NCI-H2196 treated with DMSO at 0.1 percent for 48 hours (cell line): ENCODE data around the gene UGT1A9.
"Not testable (repeated sequence)": the region's sequence is repeated elsewhere in the genome, so short reads cannot be mapped to it uniquely, and the experiment has no call there.

Experiments used
- DNase-seq: peaks from one replicate; lab custom pipeline; 2025; ENCODE audit not compliant: unreplicated experiment; lab: John Stamatoyannopoulos, UW

UGT1A9 gene

GRCh38 chr2:233671290-233672161 is at the start of gene UGT1A9:
Gene UGT1A9 (plus strand): TSS chr2:233671898. CDS start chr2:233671935, 37 bp downstream.
- DNase-seq, result no peak

GRCh38 chr2:233627331-233628025 is 44.2 kb upstream of the UGT1A9 start:
- no peak for DNase-seq

GRCh38 chr2:233636306-233636705 is 35.4 kb upstream of the UGT1A9 start, which contains the start of gene UGT1A10:
Gene UGT1A10 (plus strand): TSS chr2:233636448. CDS start chr2:233636523, 75 bp downstream.
- DNase-seq, result not testable (repeated sequence)

GRCh38 chr2:233638836-233639235 is 32.9 kb upstream of the UGT1A9 start:
- DNase-seq, result no peak

- no peak for DNase-seq
Observed at GRCh38 chr2:233639860-233640259, 31.8 kb upstream of the UGT1A9 start.

GRCh38 chr2:233643128-233643527 is 28.6 kb upstream of the UGT1A9 start:
- no peak for DNase-seq

- not testable (repeated sequence) for DNase-seq
Observed at GRCh38 chr2:233646033-233646432, 25.7 kb upstream of the UGT1A9 start.

GRCh38 chr2:233650981-233651380 is 20.7 kb upstream of the UGT1A9 start:
- no peak for DNase-seq

- no peak for DNase-seq
Observed at GRCh38 chr2:233651430-233651829, 20.3 kb upstream of the UGT1A9 start.

GRCh38 chr2:233654501-233654900 is 17.2 kb upstream of the UGT1A9 start:
- no peak for DNase-seq

- DNase-seq, result no peak
Observed at GRCh38 chr2:233655043-233655442, 16.7 kb upstream of the UGT1A9 start.

GRCh38 chr2:233655943-233656342 is 15.8 kb upstream of the UGT1A9 start:
- DNase-seq, result not testable (repeated sequence)

GRCh38 chr2:233656443-233656842 is 15.3 kb upstream of the UGT1A9 start:
- DNase-seq, result no peak

- DNase-seq, result no peak
Observed at GRCh38 chr2:233658610-233659009, 13.1 kb upstream of the UGT1A9 start.

- no peak for DNase-seq
Observed at GRCh38 chr2:233663911-233664310, 7.8 kb upstream of the UGT1A9 start.

- no peak for DNase-seq
Observed at GRCh38 chr2:233668605-233669260, 3.0 kb upstream of the UGT1A9 start.

GRCh38 chr2:233672886-233673285 is 1.2 kb downstream of the UGT1A9 start:
- DNase-seq, result no peak

GRCh38 chr2:233673896-233674295 is 2.2 kb downstream of the UGT1A9 start:
- no peak for DNase-seq

GRCh38 chr2:233674314-233674713 is 2.6 kb downstream of the UGT1A9 start:
- no peak for DNase-seq

GRCh38 chr2:233674995-233675394 is 3.3 kb downstream of the UGT1A9 start:
- DNase-seq, result no peak

- DNase-seq, result no peak
Observed at GRCh38 chr2:233676046-233676445, 4.3 kb downstream of the UGT1A9 start.

- DNase-seq, result no peak
Observed at GRCh38 chr2:233679196-233679595, 7.5 kb downstream of the UGT1A9 start.
